ENCODE measurements around the gene LIMS2. TPM values are rescaled to one million over a fixed set of nuclear protein-coding genes. Genes with fewer than 3 reads are reported as not detected.

The LIMS2 gene
- total and polyA plus RNA-seq, 10 donors: 62.5 to 437 (median 115) TPM

GRCh38 chr2:127620866-127621265, 54.5 kb downstream of the LIMS2 start:
- DNase-seq: peak; percentile 81
- H3K9me3 ChIP-seq: no peaks in the 10 kb centered on the region
- intact Hi-C loops (cut with DNase I; ENCODE audit: low total_unique reads): no loop called here
- WGBS, 5 donors: 34 to 50% (median 44%) methylated on average over 3 of the region's 3 CpGs
- peaks cover 0 to 68% (median 24%) of the 10 kb centered on the region in 6 donors for H3K4me1 ChIP-seq
- peak overlapping the region in 5 of 8 donors; percentile 22 to 58 (median 41) for H3K4me3 ChIP-seq
- H3K27me3 ChIP-seq (replicated peaks in 1 of 7): no peaks in the 10 kb centered on the region
- peaks cover 0 to 42% (median 0%) of the 10 kb centered on the region in 6 donors for H3K36me3 ChIP-seq
- H3K27ac ChIP-seq: peak overlapping the region in 7 of 8 donors; percentile 36 to 85 (median 76)
- TF ChIP-seq CTCF (IDR thresholded peaks at IDR 0.05 in 8 of 11, conservative IDR thresholded peaks at IDR 0.05 in 3 of 11): peak in 2 of 11 experiments; percentile 9 to 21
- TF ChIP-seq POLR2AphosphoS5 (IDR thresholded peaks at IDR 0.05): peak in 2 of 3 donors; percentile 58 to 60
- no peak for TF ChIP-seq POLR2A (IDR thresholded peaks at IDR 0.05)

GRCh38 chr2:127619877-127620705, 55.2 kb downstream of the LIMS2 start:
- TF ChIP-seq CTCF (IDR thresholded peaks at IDR 0.05 in 8 of 11, conservative IDR thresholded peaks at IDR 0.05 in 3 of 11) (no peak), POLR2AphosphoS5 (IDR thresholded peaks at IDR 0.05) (peak; percentile 47 to 80 (median 49)), POLR2A (IDR thresholded peaks at IDR 0.05) (peak in 1 of 3 donors; percentile 29)
- intact Hi-C loops (cut with DNase I; ENCODE audit: low total_unique reads): no loop called here
- Histone ChIP-seq H3K4me3 (peak overlapping the region in 7 of 8 donors; percentile 11 to 58 (median 30)), H3K4me1 (peaks cover 0 to 65% (median 18%) of the 10 kb centered on the region in 6 donors), H3K27ac (peak overlapping the region in 7 of 8 donors; percentile 36 to 85 (median 76)), H3K27me3 (replicated peaks in 1 of 7) (no peaks in the 10 kb centered on the region), H3K9me3 (no peaks in the 10 kb centered on the region), H3K36me3 (peaks cover 0 to 35% (median 0%) of the 10 kb centered on the region in 6 donors)
- 67 to 85% (median 73%) methylated on average over 14 to 16 of the region's 16 CpGs for WGBS, 5 donors
- peak; percentile 73 for DNase-seq

GRCh38 chr2:127619203-127619590, 56.1 kb downstream of the LIMS2 start:
- Histone ChIP-seq H3K27ac (peak overlapping the region in 3 of 8 donors; percentile 82 to 85 (median 84)), H3K4me1 (peaks cover 0 to 58% (median 14%) of the 10 kb centered on the region in 6 donors), H3K9me3 (peaks cover 0 to under 1% (median 0%) of the 10 kb centered on the region in 8 donors), H3K27me3 (replicated peaks in 1 of 7) (no peaks in the 10 kb centered on the region), H3K36me3 (peaks cover 0 to 26% (median 0%) of the 10 kb centered on the region in 6 donors), H3K4me3 (no peak overlapping the region)
- intact Hi-C loops (cut with DNase I; ENCODE audit: low total_unique reads): no loop called here
- peak; percentile 61 for DNase-seq
- WGBS, 5 donors: 88 to 98% (median 96%) methylated on average over 6 of the region's 6 CpGs
- TF ChIP-seq POLR2AphosphoS5 (IDR thresholded peaks at IDR 0.05) (no peak), POLR2A (IDR thresholded peaks at IDR 0.05) (no peak), CTCF (IDR thresholded peaks at IDR 0.05 in 8 of 11, conservative IDR thresholded peaks at IDR 0.05 in 3 of 11) (no peak)

Measured in spleen (tissue), 11 donors.